Neuronal stem cell (in vitro differentiated cells): ENCODE measurements around the gene ARHGAP33.
A peak's percentile ranks its signal among the peaks of the same experiment; 100 is the strongest.

ENCODE experiments used
- DNase-seq: peaks from one replicate; pipeline ENCODE4 v3.0.0-alpha.2; 2013; ENCODE audit warnings: low spot score
- H2AFZ ChIP-seq: one replicate; pipeline ENCODE4 v1.6.1; 2013; ENCODE audit warnings: mild to moderate bottlenecking, low read length, inconsistent platforms
- H2AK5ac ChIP-seq: 2 replicates; pipeline ENCODE4 v1.6.1; 2013; ENCODE audit warnings: low read depth, mild to moderate bottlenecking, inconsistent platforms, low read length, moderate library complexity, mixed read lengths
- H2BK120ac ChIP-seq: 2 replicates; pipeline ENCODE4 v1.6.1; 2013; ENCODE audit warnings: low read depth, mild to moderate bottlenecking, inconsistent platforms, low read length, moderate library complexity, mixed read lengths
- H2BK12ac ChIP-seq: one replicate; pipeline ENCODE4 v1.6.1; 2013; ENCODE audit warnings: low read length, inconsistent platforms
- H2BK15ac ChIP-seq: 2 replicates; pipeline ENCODE4 v1.6.1; 2013; ENCODE audit warnings: mild to moderate bottlenecking, low read length, inconsistent platforms, mixed read lengths
- H2BK5ac ChIP-seq: one replicate; pipeline ENCODE4 v1.6.1; 2013; ENCODE audit warnings: inconsistent platforms, mild to moderate bottlenecking, low read length, moderate library complexity
- H3K14ac ChIP-seq: one replicate; pipeline ENCODE4 v1.6.1; 2013; ENCODE audit warnings: low read length, inconsistent platforms
- H3K18ac ChIP-seq: 2 replicates; pipeline ENCODE4 v1.6.1; 2013; ENCODE audit warnings: low read length, inconsistent platforms
- H3K23ac ChIP-seq: 2 replicates; pipeline ENCODE4 v1.6.1; 2013; ENCODE audit warnings: low read depth, mild to moderate bottlenecking, mixed read lengths, low read length, inconsistent platforms; ENCODE audit not compliant: poor library complexity
- H3K27ac ChIP-seq: replicated peaks from 3 replicates; pipeline ENCODE4 v1.5.1; 2013; ENCODE audit warnings: low read length, inconsistent platforms
- H3K27me3 ChIP-seq, 3 experiments: 2 replicates each; pipeline ENCODE4 v1.6.1; 2013; ENCODE audit warnings: low read length in 3 of 3, mild to moderate bottlenecking in 2 of 3, inconsistent platforms in 1 of 3, low read depth in 1 of 3, mixed read lengths in 1 of 3, moderate library complexity in 1 of 3; ENCODE audit not compliant: control insufficient read depth in 3 of 3, insufficient read depth in 3 of 3
- H3K36me3 ChIP-seq, 2 donors: replicated peaks in 1 of 2; 2 replicates each; pipeline ENCODE4 v1.6.1; 2013; ENCODE audit warnings: low read length in 2 of 2; ENCODE audit not compliant: control insufficient read depth in 2 of 2, insufficient read depth in 2 of 2
- H3K4ac ChIP-seq: 2 replicates; pipeline ENCODE4 v1.6.1; 2013; ENCODE audit warnings: inconsistent platforms, mild to moderate bottlenecking, low read length, moderate library complexity
- H3K4me1 ChIP-seq, 2 donors: 1 replicate in 1 of 2; 2 replicates in 1 of 2; pipeline ENCODE4 v1.6.1; 2013; ENCODE audit warnings: low read length in 2 of 2, low read depth in 1 of 2; ENCODE audit not compliant: control insufficient read depth in 2 of 2, insufficient read depth in 1 of 2
- H3K4me2 ChIP-seq: one replicate; pipeline ENCODE4 v1.6.1; 2013; ENCODE audit warnings: mild to moderate bottlenecking, low read length, inconsistent platforms; ENCODE audit not compliant: insufficient read depth, poor library complexity, severe bottlenecking
- H3K4me3 ChIP-seq, 2 donors: 2 replicates each; pipeline ENCODE4 v1.5.1; 2013; ENCODE audit warnings: low read length in 2 of 2, mild to moderate bottlenecking in 2 of 2, inconsistent platforms in 1 of 2, moderate library complexity in 1 of 2
- H3K79me1 ChIP-seq: one replicate; pipeline ENCODE4 v1.6.1; 2013; ENCODE audit warnings: low read depth, mild to moderate bottlenecking, inconsistent platforms, low read length, moderate library complexity
- H3K9ac ChIP-seq: one replicate; pipeline ENCODE4 v1.6.1; 2013; ENCODE audit warnings: mild to moderate bottlenecking, low read depth, low read length, inconsistent platforms; ENCODE audit not compliant: poor library complexity
- H3K9me3 ChIP-seq, 2 donors: replicated peaks in 1 of 2; 2 replicates each; pipeline versions ENCODE3 to v1.6.1; 2013; ENCODE audit warnings: low read length in 2 of 2, mild to moderate bottlenecking in 2 of 2, inconsistent platforms in 1 of 2, low read depth in 1 of 2, mixed read lengths in 1 of 2, moderate library complexity in 1 of 2; ENCODE audit not compliant: control insufficient read depth in 2 of 2, insufficient read depth in 1 of 2
- H4K8ac ChIP-seq: one replicate; pipeline ENCODE4 v1.6.1; 2013; ENCODE audit warnings: low read depth, mild to moderate bottlenecking, inconsistent platforms, low read length, moderate library complexity
- H4K91ac ChIP-seq: one replicate; pipeline ENCODE4 v1.6.1; 2013; ENCODE audit warnings: low read length, low read depth, mild to moderate bottlenecking, inconsistent platforms; ENCODE audit not compliant: poor library complexity
- WGBS, 2 donors: extraction: QIAGEN DNeasy Blood & Tissue Kit; methylation state at CpG; one replicate each; pipeline ENCODE4 v1.1.7; 2013; ENCODE audit warnings: missing lambda C conversion rate in 2 of 2, mixed read lengths in 1 of 2; ENCODE audit not compliant: insufficient read length in 2 of 2, insufficient replicate concordance in 1 of 2; ENCODE audit errors: extremely low coverage in 2 of 2; 5-methylcytosine and 5-hydroxymethylcytosine counted together

ARHGAP33 gene

GRCh38 chr19:35748106-35749020 lies 27.0 kb upstream of the ARHGAP33 start, which contains the start of gene LIN37:
TSS of gene LIN37 (plus strand) at chr19:35748576. CDS start at chr19:35748725, 149 bp downstream.
- H4K8ac ChIP-seq = no peak within 1 kb of the TSS
- H2BK5ac ChIP-seq = no peak within 1 kb of the TSS
- peak within 1 kb of the TSS; percentile 59 for H3K14ac ChIP-seq
- H3K4me3 ChIP-seq = peak within 1 kb of the TSS; percentile 77 to 97
- H3K9ac ChIP-seq = peak within 1 kb of the TSS; percentile 89
- peaks cover 9 to 12% of the 10 kb centered on the region in 2 donors for H3K4me1 ChIP-seq
- no peak within 1 kb of the TSS for H4K91ac ChIP-seq
- no peak within 1 kb of the TSS for H2BK15ac ChIP-seq
- no peak within 1 kb of the TSS for H3K27ac ChIP-seq
- DNase-seq = peak; percentile 99
- H2AK5ac ChIP-seq = no peak within 1 kb of the TSS
- peak within 1 kb of the TSS; percentile 96 for H3K4me2 ChIP-seq
- no peak within 1 kb of the TSS for H3K18ac ChIP-seq
- no CpG with 5 or more reads among the region's 45 CpGs for WGBS, 2 donors
- H3K9me3 ChIP-seq = no peaks in the 10 kb centered on the region
- H3K23ac ChIP-seq = no peak within 1 kb of the TSS
- H3K27me3 ChIP-seq = no peaks in the 10 kb centered on the region
- H2BK12ac ChIP-seq = no peak within 1 kb of the TSS
- H3K4ac ChIP-seq = no peak within 1 kb of the TSS
- H2BK120ac ChIP-seq = no peak within 1 kb of the TSS
- H3K36me3 ChIP-seq = peaks cover 3 to 16% of the 10 kb centered on the region in 2 donors
- H3K79me1 ChIP-seq = peaks cover 8% of the 10 kb centered on the region
- peak within 1 kb of the TSS; percentile 83 for H2AFZ ChIP-seq

- Histone ChIP-seq H2AFZ (no peak overlapping the region), H2BK5ac (no peak overlapping the region), H3K79me1 (peaks cover 7% of the 10 kb centered on the region), H3K4me2 (no peak overlapping the region), H3K23ac (no peak overlapping the region), H2BK15ac (no peak overlapping the region), H3K4me3 (peak overlapping the region in 1 of 2 donors; percentile 1), H3K4ac (no peak overlapping the region), H3K27me3 (peaks cover 0 to 2% (median 0%) of the 10 kb centered on the region in 3 experiments), H2AK5ac (peak overlapping the region; percentile 27), H3K18ac (no peak overlapping the region), H3K36me3 (peaks cover 7 to 27% of the 10 kb centered on the region in 2 donors), H3K14ac (no peak overlapping the region), H3K9me3 (no peaks in the 10 kb centered on the region), H3K27ac (no peak overlapping the region), H4K91ac (no peak overlapping the region), H2BK12ac (no peak overlapping the region), H2BK120ac (no peak overlapping the region), H3K4me1 (peaks cover 8% of the 10 kb centered on the region in 2 donors), H4K8ac (no peak overlapping the region), H3K9ac (no peak overlapping the region)
- no peak for DNase-seq
- WGBS, 2 donors = no CpG with 5 or more reads among the region's 5 CpGs
Observed at GRCh38 chr19:35750167-35750566, 25.2 kb upstream of the ARHGAP33 start.

- Histone ChIP-seq H4K8ac (no peak overlapping the region), H3K9me3 (no peaks in the 10 kb centered on the region), H2AFZ (no peak overlapping the region), H3K23ac (no peak overlapping the region), H3K4ac (no peak overlapping the region), H2BK12ac (no peak overlapping the region), H3K27ac (no peak overlapping the region), H3K79me1 (peaks cover 6% of the 10 kb centered on the region), H3K27me3 (peaks cover 0 to 13% (median 3%) of the 10 kb centered on the region in 3 experiments), H3K4me2 (no peak overlapping the region), H3K14ac (no peak overlapping the region), H2BK5ac (peak overlapping the region; percentile 39), H3K36me3 (peaks cover 7 to 27% of the 10 kb centered on the region in 2 donors), H2BK15ac (no peak overlapping the region), H3K4me3 (no peak overlapping the region), H2BK120ac (no peak overlapping the region), H3K9ac (no peak overlapping the region), H3K18ac (no peak overlapping the region), H3K4me1 (peaks cover 4 to 20% of the 10 kb centered on the region in 2 donors), H4K91ac (no peak overlapping the region), H2AK5ac (no peak overlapping the region)
- no CpG with 5 or more reads among the region's 14 CpGs for WGBS, 2 donors
- DNase-seq = no peak
Observed at GRCh38 chr19:35751839-35752745, 23.3 kb upstream of the ARHGAP33 start.
